HG03095 (cell line): ENCODE results near the gene PSMD5.

Experiments used
- ATAC-seq: cut with Tn5 transposase; IDR thresholded peaks from one replicate; pipeline ENCODE4 v1.9.1; 2021; ENCODE audit warnings: moderate library complexity; ENCODE audit not compliant: unreplicated experiment

Gene PSMD5

GRCh38 chr9:120875195-120875565, 32.5 kb upstream of the PSMD5 start:
- ATAC-seq: no peak

GRCh38 chr9:120874226-120875194, 31.8 kb upstream of the PSMD5 start:
- ATAC-seq: no peak

GRCh38 chr9:120873512-120873911, 30.8 kb upstream of the PSMD5 start:
- ATAC-seq: no peak

GRCh38 chr9:120872791-120873502, 30.2 kb upstream of the PSMD5 start:
- ATAC-seq: no peak

GRCh38 chr9:120870206-120870605, 27.5 kb upstream of the PSMD5 start:
- no peak for ATAC-seq

- ATAC-seq: no peak
Observed at GRCh38 chr9:120869726-120870125, 27.0 kb upstream of the PSMD5 start.

GRCh38 chr9:120869360-120869687, 26.6 kb upstream of the PSMD5 start:
- no peak for ATAC-seq

- ATAC-seq: peak; percentile 82
Observed at GRCh38 chr9:120868676-120869359, 26.1 kb upstream of the PSMD5 start.

- no peak for ATAC-seq
Observed at GRCh38 chr9:120868339-120868675, 25.6 kb upstream of the PSMD5 start.

- ATAC-seq: no peak
Observed at GRCh38 chr9:120867676-120868338, 25.1 kb upstream of the PSMD5 start.

GRCh38 chr9:120866651-120867050, 23.9 kb upstream of the PSMD5 start:
- ATAC-seq: no peak

GRCh38 chr9:120865809-120866208, 23.1 kb upstream of the PSMD5 start:
- ATAC-seq: no peak

- no peak for ATAC-seq
Observed at GRCh38 chr9:120865176-120865575, 22.5 kb upstream of the PSMD5 start.

GRCh38 chr9:120864719-120865118, 22.0 kb upstream of the PSMD5 start:
- no peak for ATAC-seq

GRCh38 chr9:120863833-120864232, 21.1 kb upstream of the PSMD5 start:
- ATAC-seq: no peak

- ATAC-seq: no peak
Observed at GRCh38 chr9:120862452-120862851, 19.7 kb upstream of the PSMD5 start.

GRCh38 chr9:120861935-120862334, 19.2 kb upstream of the PSMD5 start:
- no peak for ATAC-seq

- ATAC-seq: no peak
Observed at GRCh38 chr9:120860083-120860482, 17.4 kb upstream of the PSMD5 start.

GRCh38 chr9:120859361-120859760, 16.6 kb upstream of the PSMD5 start:
- ATAC-seq: no peak

- no peak for ATAC-seq
Observed at GRCh38 chr9:120857902-120858301, 15.2 kb upstream of the PSMD5 start.

- ATAC-seq: no peak
Observed at GRCh38 chr9:120857481-120857880, 14.8 kb upstream of the PSMD5 start.
